ENCODE measurements around the gene NMU.

DNA sequence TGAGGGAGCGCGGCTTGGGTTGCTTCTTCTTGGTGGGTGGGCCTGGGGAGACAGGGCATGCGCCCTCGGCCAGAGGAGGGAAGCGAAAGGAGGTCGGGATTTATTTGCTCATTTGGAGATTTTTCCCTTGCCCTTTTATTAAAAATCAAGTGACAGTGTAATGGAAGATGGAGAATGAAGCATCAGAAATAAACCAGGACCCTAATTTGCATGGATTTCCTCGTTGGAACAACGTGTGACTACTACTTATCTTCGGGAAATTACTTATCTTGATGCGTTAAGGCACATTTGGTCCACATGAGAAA, 88.7 kb downstream of the NMU start:
- TF ChIP-seq, protein P1, sequence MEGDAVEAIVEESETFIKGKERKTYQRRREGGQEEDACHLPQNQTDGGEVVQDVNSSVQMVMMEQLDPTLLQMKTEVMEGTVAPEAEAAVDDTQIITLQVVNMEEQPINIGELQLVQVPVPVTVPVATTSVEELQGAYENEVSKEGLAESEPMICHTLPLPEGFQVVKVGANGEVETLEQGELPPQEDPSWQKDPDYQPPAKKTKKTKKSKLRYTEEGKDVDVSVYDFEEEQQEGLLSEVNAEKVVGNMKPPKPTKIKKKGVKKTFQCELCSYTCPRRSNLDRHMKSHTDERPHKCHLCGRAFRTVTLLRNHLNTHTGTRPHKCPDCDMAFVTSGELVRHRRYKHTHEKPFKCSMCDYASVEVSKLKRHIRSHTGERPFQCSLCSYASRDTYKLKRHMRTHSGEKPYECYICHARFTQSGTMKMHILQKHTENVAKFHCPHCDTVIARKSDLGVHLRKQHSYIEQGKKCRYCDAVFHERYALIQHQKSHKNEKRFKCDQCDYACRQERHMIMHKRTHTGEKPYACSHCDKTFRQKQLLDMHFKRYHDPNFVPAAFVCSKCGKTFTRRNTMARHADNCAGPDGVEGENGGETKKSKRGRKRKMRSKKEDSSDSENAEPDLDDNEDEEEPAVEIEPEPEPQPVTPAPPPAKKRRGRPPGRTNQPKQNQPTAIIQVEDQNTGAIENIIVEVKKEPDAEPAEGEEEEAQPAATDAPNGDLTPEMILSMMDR (optimal IDR thresholded peaks at IDR 0.05 in 1 of 3, IDR thresholded peaks at IDR 0.05 in 1 of 3, conservative IDR thresholded peaks at IDR 0.05 in 1 of 3; ENCODE audit: extremely low read depth in 1 of 3, insufficient read depth in 2 of 3, low read length in 3 of 3): no peak
- TF ChIP-seq EZH2 (IDR thresholded peaks at IDR 0.05; ENCODE audit: low read length): no peak
